Cardiac muscle cell (in vitro differentiated cells and primary cell): ENCODE measurements around the gene CFAP300. TPM values are rescaled to one million over a fixed set of nuclear protein-coding genes. Genes with fewer than 3 reads are reported as not detected.
A peak's percentile ranks its signal among the peaks of the same experiment; 100 is the strongest.

ENCODE experiments used
- DNase-seq, 2 donors: peaks; one replicate each; pipeline versions ENCODE4 v3.0.0 to v3.0.0-alpha.2; 2010 to 2017; ENCODE audit warnings: low read depth in 1 of 2, low spot score in 1 of 2
- H3K27ac ChIP-seq: fragments of 200-600 bp; sonication (generic); 2 replicates; pipeline ENCODE4 v1.5.1; 2016
- H3K27me3 ChIP-seq: fragments of 200-600 bp; sonication (generic); 2 replicates; pipeline ENCODE4 v1.6.0; 2016; ENCODE audit warnings: control low read depth
- H3K36me3 ChIP-seq: fragments of 200-600 bp; sonication (generic); 2 replicates; pipeline ENCODE4 v1.5.1; 2016; ENCODE audit warnings: control low read depth
- H3K4me1 ChIP-seq: fragments of 200-600 bp; sonication (generic); 2 replicates; pipeline ENCODE4 v1.8.1; 2017; ENCODE audit warnings: low read depth, mild to moderate bottlenecking, mixed run types
- H3K4me3 ChIP-seq: fragments of 200-600 bp; sonication (generic); 2 replicates; pipeline ENCODE4 v1.5.1; 2016; ENCODE audit warnings: mild to moderate bottlenecking
- H3K9me3 ChIP-seq: fragments of 200-600 bp; sonication (generic); 2 replicates; pipeline ENCODE4 v1.5.1; 2017; ENCODE audit warnings: low read depth, mild to moderate bottlenecking, control low read depth
- polyA plus RNA-seq: library from polyadenylated mRNA; unstranded; fragments of >200 nt; fragmentation: Nextera tagmentation; extraction: Ambion mirVana; gene quantifications from 2 replicates; pipeline ENCODE4 v1.2.1, GENCODE V29; 2016
- total RNA-seq: library from RNA; depleted of rRNA; stranded (reverse); fragments of >200 nt; gene quantifications from 2 replicates; pipeline ENCODE4 v1.2.3, GENCODE V29; 2016
- TF ChIP-seq, protein P1 (sequence below): IDR thresholded peaks from 2 replicates; pipeline ENCODE4 v1.5.1; 2012; ENCODE audit warnings: low read depth, mild to moderate bottlenecking, low read length

The CFAP300 gene
- total and polyA plus RNA-seq, 2 experiments from 2014 or later = 2.9 to 3.1 TPM

DNA sequence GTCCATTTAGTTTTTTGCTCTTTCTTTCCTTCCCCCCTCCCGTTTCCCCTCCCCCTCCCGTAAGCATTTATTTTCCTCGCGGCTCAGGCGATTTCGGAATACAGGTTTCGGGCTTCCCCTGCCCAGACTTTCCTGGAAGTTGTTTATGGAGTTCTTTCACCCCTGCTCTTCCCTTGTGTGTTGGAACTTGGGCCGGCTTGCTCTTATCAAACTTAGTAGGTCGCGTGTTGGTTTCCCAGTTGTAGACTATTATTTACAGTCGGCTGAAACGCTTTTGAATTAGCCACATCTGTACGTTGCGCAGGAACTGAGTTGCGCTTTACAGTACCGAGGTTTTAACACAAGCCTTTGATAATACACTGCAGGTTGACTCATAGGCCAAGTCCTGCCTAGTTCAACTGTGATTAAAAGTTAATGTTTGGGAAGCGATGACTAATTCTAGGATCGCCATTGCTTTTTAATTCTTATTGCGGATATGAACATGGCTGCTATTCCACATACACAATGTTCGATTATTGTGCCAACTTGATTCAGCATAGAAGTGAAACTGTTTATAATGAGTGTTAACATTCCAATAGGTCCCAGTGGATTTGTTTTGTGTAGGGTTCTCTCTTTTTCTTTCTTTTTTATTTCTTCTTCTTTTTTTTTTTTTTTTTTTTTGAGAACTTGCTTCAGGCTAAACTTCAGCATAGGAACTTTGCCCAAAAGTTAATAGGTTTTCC, 64.7 kb downstream of the CFAP300 start:
- DNase-seq = peak; percentile 49 to 89
- peaks cover 3% of the 10 kb centered on the region for H3K36me3 ChIP-seq
- peak overlapping the region; percentile 98 for H3K27ac ChIP-seq
- no peaks in the 10 kb centered on the region for H3K9me3 ChIP-seq
- no peaks in the 10 kb centered on the region for H3K27me3 ChIP-seq
- TF ChIP-seq, protein P1, sequence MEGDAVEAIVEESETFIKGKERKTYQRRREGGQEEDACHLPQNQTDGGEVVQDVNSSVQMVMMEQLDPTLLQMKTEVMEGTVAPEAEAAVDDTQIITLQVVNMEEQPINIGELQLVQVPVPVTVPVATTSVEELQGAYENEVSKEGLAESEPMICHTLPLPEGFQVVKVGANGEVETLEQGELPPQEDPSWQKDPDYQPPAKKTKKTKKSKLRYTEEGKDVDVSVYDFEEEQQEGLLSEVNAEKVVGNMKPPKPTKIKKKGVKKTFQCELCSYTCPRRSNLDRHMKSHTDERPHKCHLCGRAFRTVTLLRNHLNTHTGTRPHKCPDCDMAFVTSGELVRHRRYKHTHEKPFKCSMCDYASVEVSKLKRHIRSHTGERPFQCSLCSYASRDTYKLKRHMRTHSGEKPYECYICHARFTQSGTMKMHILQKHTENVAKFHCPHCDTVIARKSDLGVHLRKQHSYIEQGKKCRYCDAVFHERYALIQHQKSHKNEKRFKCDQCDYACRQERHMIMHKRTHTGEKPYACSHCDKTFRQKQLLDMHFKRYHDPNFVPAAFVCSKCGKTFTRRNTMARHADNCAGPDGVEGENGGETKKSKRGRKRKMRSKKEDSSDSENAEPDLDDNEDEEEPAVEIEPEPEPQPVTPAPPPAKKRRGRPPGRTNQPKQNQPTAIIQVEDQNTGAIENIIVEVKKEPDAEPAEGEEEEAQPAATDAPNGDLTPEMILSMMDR = no peak
- H3K4me1 ChIP-seq = peaks cover 45% of the 10 kb centered on the region
- H3K4me3 ChIP-seq = peak overlapping the region; percentile 98

DNA sequence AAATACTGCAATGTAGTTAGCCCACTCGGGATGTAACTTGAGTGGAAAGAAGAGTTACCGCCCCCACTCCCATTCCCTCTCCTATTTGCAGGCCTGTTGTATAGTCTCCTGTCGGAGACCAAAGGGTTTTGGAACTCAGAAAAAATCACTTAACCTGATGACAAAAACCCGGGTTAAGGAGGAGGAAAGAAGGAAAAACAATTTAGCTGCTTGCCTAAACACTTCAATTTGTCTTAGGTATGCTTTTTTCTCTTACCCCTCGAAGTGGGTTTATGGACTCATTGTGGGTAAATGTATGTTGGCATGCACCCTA, 65.2 kb downstream of the CFAP300 start:
- TF ChIP-seq, protein P1 = no peak
- H3K4me1 ChIP-seq = peaks cover 48% of the 10 kb centered on the region
- peak in 1 of 2 donors; percentile 38 for DNase-seq
- peak overlapping the region; percentile 98 for H3K4me3 ChIP-seq
- H3K9me3 ChIP-seq = no peaks in the 10 kb centered on the region
- H3K36me3 ChIP-seq = peaks cover 3% of the 10 kb centered on the region
- peak overlapping the region; percentile 98 for H3K27ac ChIP-seq
- H3K27me3 ChIP-seq = no peaks in the 10 kb centered on the region

DNA sequence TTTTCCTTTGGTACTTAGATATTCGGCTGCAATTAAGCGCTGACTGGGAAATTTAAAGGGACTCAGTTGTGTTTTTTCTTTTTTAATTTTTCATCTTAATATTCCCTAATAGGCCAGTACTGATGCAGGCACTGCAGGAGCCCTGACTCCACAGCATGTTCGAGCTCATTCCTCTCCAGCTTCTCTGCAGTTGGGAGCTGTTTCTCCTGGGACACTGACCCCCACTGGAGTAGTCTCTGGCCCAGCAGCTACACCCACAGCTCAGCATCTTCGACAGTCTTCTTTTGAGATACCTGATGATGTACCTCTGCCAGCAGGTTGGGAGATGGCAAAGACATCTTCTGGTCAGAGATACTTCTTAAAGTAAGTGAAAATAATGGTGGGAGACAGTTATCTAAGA, 66.8 kb downstream of the CFAP300 start:
- H3K36me3 ChIP-seq = peaks cover 3% of the 10 kb centered on the region
- peak overlapping the region; percentile 98 for H3K27ac ChIP-seq
- TF ChIP-seq, protein P1 = no peak
- H3K4me3 ChIP-seq = peak overlapping the region; percentile 98
- peaks cover 60% of the 10 kb centered on the region for H3K4me1 ChIP-seq
- no peak for DNase-seq
- H3K9me3 ChIP-seq = no peaks in the 10 kb centered on the region
- no peaks in the 10 kb centered on the region for H3K27me3 ChIP-seq

GRCh38 chr11:102115557-102115956, 68.3 kb downstream of the CFAP300 start:
- DNase-seq = peak; percentile 53 to 54
- H3K36me3 ChIP-seq = peaks cover 3% of the 10 kb centered on the region
- TF ChIP-seq, protein P1 = no peak
- H3K4me3 ChIP-seq = peak overlapping the region; percentile 98
- H3K9me3 ChIP-seq = no peaks in the 10 kb centered on the region
- H3K27ac ChIP-seq = peak overlapping the region; percentile 98
- H3K4me1 ChIP-seq = peaks cover 75% of the 10 kb centered on the region
- no peaks in the 10 kb centered on the region for H3K27me3 ChIP-seq

DNA sequence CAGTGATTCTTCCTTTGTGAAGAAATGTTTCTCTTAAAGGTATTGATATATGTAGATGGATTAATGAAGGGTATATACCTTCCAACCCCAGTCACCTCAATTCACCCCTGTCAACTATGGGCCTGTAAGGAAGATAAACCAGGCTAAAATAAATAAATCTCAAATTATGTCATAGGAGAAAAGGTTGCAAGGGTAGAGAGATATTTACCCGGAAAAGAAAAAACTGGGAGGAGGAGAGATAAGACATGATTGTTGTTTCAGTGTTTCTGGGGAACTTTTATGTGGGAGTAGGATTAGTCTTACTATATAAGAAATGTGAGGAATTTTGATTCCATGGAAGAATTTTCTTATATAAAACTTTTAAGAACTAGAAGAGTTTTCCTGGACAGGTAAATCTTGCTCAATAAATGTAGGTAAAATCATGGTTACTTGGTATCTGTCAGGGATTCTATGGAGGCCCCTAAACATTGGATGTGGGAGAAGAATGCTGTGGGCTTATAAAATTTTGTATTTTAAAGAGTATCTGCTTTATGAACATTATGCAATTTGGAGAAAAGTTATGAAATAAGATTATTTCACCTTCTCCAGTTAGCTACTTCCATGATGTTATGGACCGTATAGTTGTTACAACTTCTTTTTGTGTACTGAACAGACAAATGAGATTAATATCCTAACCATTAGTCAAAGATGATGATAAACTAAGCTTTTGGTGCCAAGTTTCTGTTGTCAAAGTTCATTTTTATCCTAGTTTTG, 69.4 kb downstream of the CFAP300 start:
- Histone ChIP-seq H3K4me3 (no peak overlapping the region), H3K36me3 (peaks cover 3% of the 10 kb centered on the region), H3K27me3 (no peaks in the 10 kb centered on the region), H3K9me3 (no peaks in the 10 kb centered on the region), H3K4me1 (peaks cover 78% of the 10 kb centered on the region), H3K27ac (peak overlapping the region; percentile 98)
- DNase-seq = peak in 1 of 2 donors; percentile 45
- TF ChIP-seq, protein P1 = no peak
